Inferior parietal cortex (tissue), 1 donor: ENCODE measurements around the gene CNFN.
"Not testable (repeated sequence)": the region's sequence is repeated elsewhere in the genome, so short reads cannot be mapped to it uniquely, and the experiment has no call there.

Source experiments
- DNase-seq: peaks from one replicate; pipeline ENCODE4 v3.0.0-alpha.2; 2016; ENCODE audit errors: extremely low spot score

The CNFN gene

DNA sequence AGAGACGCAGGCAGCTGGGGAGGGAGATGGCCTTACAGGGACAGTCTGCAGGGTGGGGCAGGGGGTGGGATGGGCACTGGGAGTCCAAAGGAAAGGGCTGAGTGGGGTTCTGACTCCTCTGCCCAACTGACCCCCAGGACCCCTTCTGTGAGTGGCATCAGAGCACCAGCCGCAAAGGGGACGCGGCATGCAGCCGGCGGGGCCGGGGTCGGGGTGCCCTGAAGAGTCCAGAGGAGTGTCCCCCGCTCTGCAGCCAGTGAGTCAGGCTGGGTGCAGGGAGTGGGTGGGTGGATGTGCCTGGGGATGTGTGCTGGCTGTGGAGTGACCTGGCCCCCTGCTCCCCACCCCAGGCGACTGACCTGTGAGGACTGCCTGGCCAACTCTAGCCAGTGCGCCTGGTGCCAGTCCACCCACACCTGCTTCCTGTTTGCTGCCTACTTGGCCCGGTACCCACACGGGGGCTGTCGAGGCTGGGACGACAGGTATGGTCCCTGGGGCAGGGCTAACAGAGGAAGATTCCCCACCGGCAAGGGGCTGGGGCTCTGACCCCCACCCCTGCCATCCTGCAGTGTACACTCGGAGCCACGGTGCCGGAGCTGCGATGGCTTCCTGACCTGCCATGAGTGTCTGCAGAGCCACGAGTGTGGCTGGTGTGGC, 38.9 kb downstream of the CNFN start:
- DNase-seq = no peak

DNA sequence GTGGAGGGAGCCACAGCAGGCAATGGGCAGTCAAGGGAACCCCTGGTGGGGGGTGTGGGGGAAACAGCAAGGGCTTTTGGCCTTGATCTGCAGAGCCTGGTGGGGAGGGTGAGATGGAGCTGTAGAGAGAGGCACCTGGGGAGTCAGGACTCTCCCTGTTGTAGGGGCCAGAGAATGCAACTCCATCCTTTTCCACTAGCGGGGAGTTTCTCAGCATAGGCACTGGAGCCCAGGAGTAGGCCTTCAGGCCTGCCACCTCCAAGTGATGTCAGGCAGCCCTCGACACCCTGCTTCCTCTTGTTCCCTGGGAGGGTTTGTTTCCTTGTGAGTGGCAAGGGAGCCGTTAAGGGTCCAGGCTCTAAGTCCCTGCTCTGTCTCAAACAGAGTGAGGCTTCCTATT, 39.7 kb downstream of the CNFN start:
- no peak for DNase-seq

DNA sequence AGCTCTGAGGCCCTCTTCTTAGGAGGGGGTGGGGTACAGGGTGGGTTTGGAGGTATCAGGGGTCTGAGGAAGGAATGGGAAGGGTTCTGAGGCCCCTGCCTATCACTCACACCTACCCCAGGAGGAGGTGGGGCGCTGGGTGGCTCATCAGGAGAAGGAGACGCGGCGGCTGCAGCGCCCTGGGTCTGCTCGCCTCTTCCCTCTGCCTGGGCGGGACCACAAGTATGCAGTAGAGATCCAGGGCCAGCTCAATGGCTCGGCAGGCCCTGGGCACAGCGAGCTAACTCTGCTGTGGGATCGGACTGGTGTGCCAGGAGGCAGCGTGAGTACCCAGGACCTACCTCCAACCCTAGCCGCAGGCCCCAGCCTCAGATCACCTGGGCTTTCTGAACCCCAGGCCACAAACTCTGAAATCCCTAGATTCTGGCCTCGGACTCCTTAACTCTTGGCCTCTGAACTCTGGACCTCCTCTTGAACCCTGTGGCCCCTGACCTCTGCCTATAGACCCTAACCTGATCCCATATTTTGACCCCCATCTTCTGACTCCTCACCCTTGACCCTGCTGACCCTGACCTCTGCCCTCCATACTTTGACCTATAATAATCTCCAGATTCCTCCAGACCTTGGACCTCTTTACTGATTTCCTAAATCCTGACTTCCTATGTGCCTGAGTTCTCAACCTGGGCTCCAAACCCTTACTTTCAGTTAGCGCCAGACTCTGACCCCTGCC, 40.6 kb downstream of the CNFN start:
- no peak for DNase-seq

DNA sequence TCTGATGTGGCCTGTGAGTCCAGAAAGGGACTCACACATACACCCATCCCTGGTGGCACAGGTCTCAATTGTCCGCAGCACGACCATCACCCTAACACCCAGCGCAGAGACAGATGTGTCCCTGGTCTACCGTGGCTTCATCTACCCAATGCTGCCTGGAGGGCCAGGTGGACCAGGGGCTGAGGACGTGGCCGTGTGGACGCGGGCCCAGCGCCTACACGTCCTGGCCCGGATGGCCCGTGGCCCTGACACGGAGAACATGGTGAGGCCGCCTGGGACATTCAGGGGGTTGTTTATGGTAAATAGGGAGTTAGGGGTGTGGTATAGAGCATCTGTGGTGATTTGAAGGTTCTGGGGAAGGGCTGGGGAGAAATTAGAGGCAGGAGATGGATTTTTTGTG, 41.9 kb downstream of the CNFN start:
- DNase-seq = no peak

DNA sequence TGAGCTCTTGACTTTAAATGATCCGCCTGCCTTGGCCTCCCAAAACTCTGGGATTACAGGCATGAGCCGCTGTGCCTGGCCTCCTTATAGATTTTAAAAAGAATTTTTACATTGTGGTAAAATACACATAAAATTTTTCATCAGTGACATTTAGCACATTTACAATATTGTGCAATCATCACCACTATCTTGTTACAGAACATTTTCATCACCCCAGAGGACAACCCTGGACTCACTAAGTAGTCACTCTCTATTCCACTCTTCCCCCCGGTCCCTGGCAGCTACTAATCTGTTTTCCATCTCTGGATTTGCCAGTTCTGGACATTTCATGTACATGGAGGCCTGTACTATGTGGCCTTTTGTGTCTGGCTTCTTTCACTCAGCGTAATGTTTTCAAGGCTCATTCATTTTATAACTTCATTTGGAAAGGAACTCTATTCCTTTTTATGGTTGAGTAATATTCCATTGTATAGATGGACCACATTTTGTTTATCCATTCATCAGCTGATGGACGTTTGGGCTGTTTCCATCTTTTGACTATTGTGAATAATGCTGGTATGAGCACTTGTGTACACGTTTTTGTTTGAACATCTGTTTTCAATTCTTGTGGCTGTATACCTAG, 44.8 kb downstream of the CNFN start:
- no peak for DNase-seq

DNA sequence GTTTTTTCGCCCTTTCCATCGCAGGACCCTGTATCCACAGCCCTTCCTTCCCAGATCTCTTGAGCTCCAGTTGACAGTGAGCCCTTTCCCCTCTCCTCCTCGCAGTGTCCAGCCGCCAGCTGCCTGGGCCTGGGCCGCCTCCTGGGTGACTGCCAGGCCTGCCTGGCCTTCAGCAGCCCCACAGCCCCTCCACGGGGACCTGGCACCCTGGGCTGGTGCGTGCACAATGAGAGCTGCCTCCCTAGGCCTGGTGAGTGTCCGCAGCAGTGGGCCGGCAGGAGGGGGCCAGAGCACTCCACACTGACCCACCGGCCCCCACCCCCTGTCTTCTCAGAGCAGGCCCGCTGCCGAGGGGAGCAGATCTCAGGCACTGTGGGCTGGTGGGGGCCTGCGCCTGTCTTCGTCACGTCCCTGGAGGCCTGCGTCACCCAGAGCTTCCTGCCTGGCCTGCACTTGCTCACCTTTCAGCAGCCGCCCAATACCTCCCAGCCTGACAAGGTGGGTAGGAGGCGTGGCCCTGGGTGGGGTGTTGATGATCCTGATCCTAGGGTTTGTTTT, 45.7 kb downstream of the CNFN start:
- no peak for DNase-seq

DNA sequence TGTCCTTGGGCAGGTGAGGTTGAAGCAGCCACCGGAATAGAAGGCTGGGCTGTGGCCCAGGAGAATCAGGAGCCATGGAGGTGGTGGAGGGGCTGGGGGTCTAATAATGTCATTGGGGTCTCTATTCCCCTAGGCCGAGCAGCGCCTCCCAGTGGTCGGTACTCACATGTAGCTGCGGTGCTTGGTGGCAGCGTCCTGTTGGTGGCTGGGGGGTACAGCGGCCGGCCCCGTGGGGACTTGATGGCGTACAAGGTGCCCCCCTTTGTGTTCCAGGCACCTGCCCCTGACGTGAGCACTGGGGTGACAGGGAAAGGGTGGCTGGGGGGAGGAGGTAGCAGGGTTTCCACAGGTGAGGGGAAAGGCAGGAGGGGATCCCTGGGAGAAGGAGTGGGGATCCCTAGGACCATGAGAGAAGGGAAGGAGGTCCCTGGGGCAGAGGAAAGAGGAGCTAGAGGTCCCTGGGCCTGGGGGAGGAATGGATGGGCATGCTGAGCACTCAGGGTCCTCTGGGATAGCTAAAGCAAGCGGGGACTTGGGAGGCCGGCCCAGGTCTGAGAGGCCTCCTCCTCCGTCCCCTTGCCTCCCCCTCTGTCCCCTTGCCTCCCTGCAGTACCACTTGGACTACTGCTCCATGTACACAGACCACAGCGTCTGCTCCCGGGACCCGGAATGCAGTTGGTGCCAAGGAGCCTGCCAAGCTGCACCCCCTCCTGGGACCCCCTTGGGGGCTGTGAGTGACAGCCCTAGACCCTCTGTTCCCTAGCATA, 46.6 kb downstream of the CNFN start:
- no peak for DNase-seq

DNA sequence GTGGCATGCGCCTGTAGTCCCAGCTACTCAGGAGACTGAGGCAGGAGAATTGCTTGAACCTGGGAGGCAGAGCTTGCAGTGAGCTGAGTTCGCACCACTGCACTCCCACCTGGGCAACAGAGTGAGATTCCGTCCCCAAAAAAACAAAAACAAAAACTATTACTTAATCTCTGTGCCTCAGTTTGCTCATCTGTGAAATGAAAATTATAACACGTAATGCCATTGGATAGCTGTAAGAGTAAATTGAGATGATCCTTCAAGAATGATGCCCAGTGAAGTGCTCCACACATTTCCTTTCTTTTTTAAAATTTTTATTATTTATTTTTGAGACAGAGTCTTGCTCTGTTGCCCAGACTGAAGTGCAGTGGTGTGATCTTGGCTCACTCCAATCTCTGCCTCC, 50.2 kb downstream of the CNFN start:
- not testable (repeated sequence) for DNase-seq

DNA sequence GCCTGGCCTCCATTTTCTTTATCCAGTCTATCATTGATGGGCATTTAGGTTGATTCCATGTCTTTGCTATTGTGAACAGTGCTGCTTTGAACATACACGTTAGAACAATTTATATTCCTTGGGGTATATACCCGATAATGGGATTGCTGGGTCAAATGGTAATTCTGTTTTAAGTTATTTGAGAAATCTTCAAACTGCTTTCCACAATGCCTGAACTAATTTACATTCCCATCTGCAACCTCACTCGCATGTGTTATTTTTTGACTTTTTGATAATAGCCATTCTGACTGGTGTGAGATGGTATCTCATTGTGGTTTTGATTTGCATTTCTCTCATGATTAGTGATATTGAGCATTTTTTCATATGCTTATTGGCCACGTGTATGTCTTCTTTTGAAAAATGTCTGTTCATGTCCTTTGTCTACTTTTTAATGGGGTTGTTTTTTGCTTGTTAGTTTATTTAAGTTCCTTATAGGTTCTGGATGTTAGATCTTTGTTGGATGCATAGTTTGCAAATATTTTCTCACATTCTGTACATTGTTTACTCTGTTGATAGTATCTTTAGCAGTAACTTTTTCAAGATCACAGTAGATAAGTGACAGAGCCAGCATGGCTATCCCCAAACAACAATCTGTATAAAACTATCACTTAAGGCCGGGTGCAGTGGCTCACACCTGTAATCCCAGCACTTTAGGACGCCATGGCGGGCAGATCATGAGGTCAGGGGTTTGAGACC, 50.8 kb downstream of the CNFN start:
- not testable (repeated sequence) for DNase-seq
